HepG2 (cell line): ENCODE measurements around the gene TGFA. TPM values are rescaled to one million over a fixed set of nuclear protein-coding genes. Genes with fewer than 3 reads are reported as not detected.

Experiments used
- EP300 ChIP-seq, 3 experiments: sonication (generic) in 1 of 3; formaldehyde crosslinking in 1 of 3; IDR thresholded peaks; 2 replicates each; pipeline versions ENCODE4 v1.5.1 to v1.6.1; 2011 to 2020; ENCODE audit warnings: low read depth in 2 of 3, low read length in 2 of 3, borderline replicate concordance in 1 of 3, improper control_type of control experiment in 1 of 3, mild to moderate bottlenecking in 1 of 3, missing genetic modification reagents in 1 of 3, moderate library complexity in 1 of 3
- ERF ChIP-seq: IDR thresholded peaks from 2 replicates; pipeline ENCODE4 v1.6.1; 2018; ENCODE audit warnings: missing biosample characterization, missing genetic modification reagents
- HMG20A ChIP-seq: IDR thresholded peaks from 2 replicates; pipeline ENCODE4 v1.6.1; 2016; ENCODE audit warnings: borderline replicate concordance
- IRX3 ChIP-seq: sonication (generic); formaldehyde crosslinking; IDR thresholded peaks from 2 replicates; pipeline ENCODE4 v1.8.1; 2023; ENCODE audit warnings: mild to moderate bottlenecking, low read depth, missing genetic modification reagents, borderline replicate concordance
- MEIS2 ChIP-seq: sonication (generic); formaldehyde crosslinking; IDR thresholded peaks from 2 replicates; pipeline ENCODE4 v1.9.0; 2021; ENCODE audit warnings: mild to moderate bottlenecking, missing genetic modification reagents
- SSRP1 ChIP-seq: IDR thresholded peaks from 2 replicates; pipeline ENCODE4 v1.6.1; 2016; ENCODE audit warnings: control low read depth
- TEAD2 ChIP-seq: sonication (generic); formaldehyde crosslinking; IDR thresholded peaks from 2 replicates; pipeline ENCODE4 v1.9.0; 2021; ENCODE audit warnings: missing genetic modification reagents
- ZBTB40 ChIP-seq, 2 experiments: fragments of 450-650 bp in 1 of 2; sonication (generic) in 1 of 2; formaldehyde crosslinking in 1 of 2; IDR thresholded peaks; 2 replicates each; pipeline versions ENCODE4 v1.6.1 to v1.8.0; 2016 to 2022; ENCODE audit warnings: antibody characterized with exemption in 1 of 2, mild to moderate bottlenecking in 1 of 2, missing genetic modification reagents in 1 of 2
- ZHX1 ChIP-seq: sonication (generic); formaldehyde crosslinking; IDR thresholded peaks from 2 replicates; pipeline ENCODE4 v1.8.1; 2022; ENCODE audit warnings: low read depth, mild to moderate bottlenecking, missing genetic modification reagents
- ZNF263 ChIP-seq: sonication (generic); formaldehyde crosslinking; IDR thresholded peaks from 2 replicates; pipeline ENCODE4 v1.4.0; 2020; ENCODE audit warnings: missing genetic modification reagents
- ZNF275 ChIP-seq: sonication (generic); formaldehyde crosslinking; IDR thresholded peaks from 2 replicates; pipeline ENCODE4 v1.8.0; 2022; ENCODE audit warnings: missing genetic modification reagents, mild to moderate bottlenecking, inconsistent platforms, borderline replicate concordance
- ZNF83 ChIP-seq: sonication (generic); formaldehyde crosslinking; IDR thresholded peaks from 2 replicates; pipeline ENCODE4 v1.4.0; 2020; ENCODE audit warnings: missing genetic modification reagents, mild to moderate bottlenecking, borderline replicate concordance
- polyA plus RNA-seq, 8 experiments: library from polyadenylated mRNA; depleted of rRNA in 3 of 8; stranded (reverse) in 7 of 8; unstranded in 1 of 8; fragments of >200 nt; fragmentation: Illumina TruSeq in 4 of 8; extraction: Trizol in 4 of 8; gene quantifications; 2 replicates each; pipeline versions ENCODE4 v1.2.1 to v1.2.3, GENCODE V29; 2011 to 2016; ENCODE audit warnings: low read depth in 4 of 8, missing spikeins in 1 of 8, mixed read lengths in 1 of 8; ENCODE audit not compliant: insufficient read depth in 1 of 8
- total RNA-seq, 5 experiments: library from RNA; depleted of rRNA; stranded (reverse); fragments of >200 nt; fragmentation: Illumina TruSeq; extraction: Trizol; gene quantifications; 2 replicates each; pipeline ENCODE4 v1.2.3, GENCODE V29; 2016; ENCODE audit warnings: low read depth in 1 of 5

Gene TGFA
- total and polyA plus RNA-seq, 2 of the 13 experiments (the other 11 are each of a cell fraction or from before 2014, with no cell fraction given): 7.8 to 15.3 TPM

DNA sequence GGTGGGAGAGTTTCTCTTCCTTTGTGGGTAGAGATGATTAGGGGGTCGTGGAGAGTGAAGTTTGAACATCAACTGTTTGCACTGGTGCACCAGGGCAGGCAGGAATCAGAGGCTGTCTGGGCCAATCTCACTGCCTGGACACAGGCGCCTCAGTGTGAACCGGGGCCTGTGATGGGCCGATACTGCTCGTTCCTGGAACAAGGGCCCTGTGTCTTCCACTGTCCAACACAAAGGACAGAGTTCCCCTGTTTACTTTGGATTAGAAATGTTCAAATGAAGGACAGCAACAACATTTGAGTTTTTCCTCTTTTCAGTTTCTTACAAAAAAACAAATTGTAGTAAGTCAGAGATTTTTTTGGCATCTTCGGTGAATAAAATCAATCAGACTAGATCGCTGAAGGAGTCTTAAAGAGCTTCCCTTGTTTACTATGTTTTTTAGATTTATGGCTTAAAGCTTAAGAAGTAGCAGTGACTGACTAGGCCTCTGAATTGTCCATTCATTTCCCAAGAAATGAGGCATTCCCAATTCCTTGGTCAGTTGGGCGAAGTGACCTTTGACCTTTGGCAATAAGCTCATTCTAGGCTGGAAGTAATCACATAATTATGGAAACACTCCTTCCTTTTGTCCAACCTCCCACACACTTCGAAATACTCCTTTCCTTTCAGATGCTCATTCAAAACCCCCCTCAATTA lies 11.6 kb upstream of the TGFA start (continued):
- TF ChIP-seq IRX3 (CRISPR knock-in tag) (no peak), TEAD2 (CRISPR knock-in tag) (no peak), MEIS2 (CRISPR knock-in tag) (peak; percentile 63), ZNF263 (CRISPR knock-in tag) (no peak), HMG20A (CRISPR knock-in tag) (peak; percentile 86), ZBTB40 (IDR thresholded peaks at IDR 0.05) (no peak), ZBTB40 (CRISPR knock-in tag; IDR thresholded peaks at IDR 0.05) (no peak), ZNF83 (no peak), ZNF275 (CRISPR knock-in tag) (no peak), ERF (CRISPR knock-in tag) (peak; percentile 60), EP300 (IDR thresholded peaks at IDR 0.05; ENCODE audit: low read depth in 2 of 2, low read length in 2 of 2) (peak; percentile 60 to 81; a peak in 3 of 4 replicates), EP300 (CRISPR knock-in tag; IDR thresholded peaks at IDR 0.05; ENCODE audit: borderline replicate concordance) (peak; percentile 69; the same call in 1 of the 2 replicates), SSRP1 (no peak), ZHX1 (CRISPR knock-in tag) (no peak)
